Neural progenitor cell (in vitro differentiated cells): Measurements from ENCODE around the gene PHF13.

Experiments used
- CTCF ChIP-seq: fragments of 200-600 bp; sonication (generic); IDR thresholded peaks from 2 replicates; pipeline ENCODE4 v1.5.1; 2017; ENCODE audit warnings: antibody characterized with exemption, mild to moderate bottlenecking
- EZH2 ChIP-seq: fragments of 200-600 bp; sonication (generic); IDR thresholded peaks from 2 replicates; pipeline ENCODE4 v1.6.1; 2017; ENCODE audit warnings: antibody characterized with exemption, mild to moderate bottlenecking, moderate library complexity
- EZH2phosphoT487 ChIP-seq: fragments of 200-600 bp; sonication (generic); IDR thresholded peaks from 2 replicates; pipeline ENCODE4 v1.6.1; 2017; ENCODE audit warnings: antibody characterized with exemption

- TF ChIP-seq CTCF (peak; percentile 54), EZH2phosphoT487 (no peak), EZH2 (no peak)
Measured at GRCh38 chr1:6634371-6635052, 21.0 kb downstream of the PHF13 start.
